Panc1 (cell line): ENCODE data around the gene LOXL4. TPM values are rescaled to one million over a fixed set of nuclear protein-coding genes. Genes with fewer than 3 reads are reported as not detected.

Experiments
- ATAC-seq: fragments of 200-7000 bp; cut with Tn5 transposase; 2 replicates; pipeline ENCODE4 v1.9.1; 2020; ENCODE audit warnings: mild to moderate bottlenecking, moderate library complexity
- BruUV-seq: library from RNA; stranded (reverse); fragments of 400-500 nt; replicated peaks from 2 replicates; lab custom pipeline; 2021; lab: Mats Ljungman, UMichigan
- CTCF ChIA-PET: fragments of 300-600 bp; sonication (Branson Sonifier 250); formaldehyde crosslinking; loops from one replicate; lab custom pipeline; 2022; ENCODE audit warnings: antibody characterized with exemption; lab: Charles Lee
- POLR2A ChIA-PET: fragments of 300-600 bp; sonication (Branson Sonifier 250); formaldehyde crosslinking; loops from one replicate; lab custom pipeline; 2022; ENCODE audit warnings: antibody characterized with exemption; lab: Charles Lee
- DNase-seq: peaks from one replicate; pipeline ENCODE4 v3.0.0-alpha.2; 2010; ENCODE audit warnings: low read depth, low spot score
- H3K27ac ChIP-seq: 2 replicates; pipeline ENCODE4 v1.5.1; 2011; ENCODE audit warnings: mild to moderate bottlenecking, low read length, inconsistent platforms
- H3K27me3 ChIP-seq: fragments of 200-500 bp; sonication (Bioruptor generic); 2 replicates; pipeline ENCODE4 v1.6.0; 2014; ENCODE audit warnings: low read length, inconsistent platforms; ENCODE audit not compliant: control insufficient read depth, insufficient read depth
- H3K36me3 ChIP-seq: fragments of 200-500 bp; sonication (Bioruptor generic); 2 replicates; pipeline ENCODE4 v1.5.1; 2014; ENCODE audit warnings: inconsistent platforms, mild to moderate bottlenecking, low read length, moderate library complexity; ENCODE audit not compliant: control insufficient read depth, insufficient read depth
- H3K4me1 ChIP-seq: 2 replicates; pipeline ENCODE4 v1.5.1; 2011; ENCODE audit warnings: inconsistent platforms, mild to moderate bottlenecking, low read length, moderate library complexity; ENCODE audit not compliant: control insufficient read depth, insufficient read depth
- H3K4me3 ChIP-seq, 2 experiments: 2 replicates each; pipeline ENCODE4 v1.5.1; 2011 to 2012; ENCODE audit warnings: low read depth in 2 of 2, low read length in 2 of 2, mild to moderate bottlenecking in 2 of 2, inconsistent platforms in 1 of 2, moderate library complexity in 1 of 2
- H3K9me3 ChIP-seq: fragments of 200-500 bp; sonication (Bioruptor generic); 2 replicates; pipeline ENCODE4 v1.5.1; 2014; ENCODE audit warnings: low read depth, mild to moderate bottlenecking, inconsistent platforms, low read length, moderate library complexity; ENCODE audit not compliant: control insufficient read depth, insufficient read depth
- POLR2AphosphoS5 ChIP-seq: IDR thresholded peaks from 2 replicates; pipeline ENCODE4 v1.6.1; 2012; ENCODE audit warnings: mild to moderate bottlenecking, low read depth, low read length, moderate library complexity
- SIN3A ChIP-seq: IDR thresholded peaks from 2 replicates; pipeline ENCODE4 v1.6.1; 2012; ENCODE audit warnings: low read depth, mild to moderate bottlenecking, low read length, moderate library complexity, borderline replicate concordance; ENCODE audit not compliant: insufficient read depth
- TCF7L2 ChIP-seq: IDR thresholded peaks from 2 replicates; pipeline ENCODE4 v1.6.1; 2011; ENCODE audit warnings: mild to moderate bottlenecking, low read depth, low read length, inconsistent platforms
- in situ Hi-C: cut with HindIII; loops from 2 replicates; pipeline ENCODE4 v1.10.0; 2016; ENCODE audit warnings: low sequenced_read_pairs, low pct_unique_long_range_greater_than_20kb
- intact Hi-C: fragments of 100-400 bp; cut with micrococcal nuclease; formaldehyde crosslinking; loops from one replicate; pipeline ENCODE4 v1.10.0; 2022; ENCODE audit not compliant: unreplicated experiment
- total RNA-seq: library from RNA; stranded (reverse); gene quantifications from one replicate; pipeline ENCODE4 v1.2.1, GENCODE V29; 2021; ENCODE audit not compliant: unreplicated experiment
- TF ChIP-seq, protein P1 (sequence below): fragments of 450-650 bp; IDR thresholded peaks from 2 replicates; pipeline ENCODE4 v1.5.1; 2017; ENCODE audit warnings: mild to moderate bottlenecking
- TF ChIP-seq, protein P2 (sequence below), 2 experiments: IDR thresholded peaks; 2 replicates each; pipeline ENCODE4 v1.6.1; 2011 to 2012; ENCODE audit warnings: low read depth in 2 of 2, control low read depth in 1 of 2, low read length in 1 of 2, mild to moderate bottlenecking in 1 of 2, moderate library complexity in 1 of 2; ENCODE audit not compliant: insufficient read depth in 1 of 2

LOXL4 gene
- total RNA-seq, 1 experiment from 2014 or later, result 17.7 TPM

DNA sequence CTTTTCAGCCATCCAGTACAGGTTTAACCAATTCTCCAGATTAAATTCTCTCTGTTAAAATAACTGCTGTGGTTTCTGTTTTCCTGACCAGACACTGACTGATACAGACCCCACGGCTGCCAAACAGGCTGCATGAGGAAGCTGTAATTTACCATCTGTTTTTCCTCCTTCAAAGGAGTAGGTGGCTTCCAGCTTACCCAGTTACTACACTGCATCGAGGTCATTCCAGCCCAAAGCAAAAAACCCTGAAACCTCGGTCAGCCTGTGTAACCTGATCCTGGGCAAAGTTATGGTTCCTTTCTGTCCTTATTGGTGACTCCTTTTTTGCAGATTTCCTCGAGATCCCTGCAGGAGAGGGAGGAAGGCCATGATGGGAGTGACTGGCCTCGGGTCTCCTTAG, 27.9 kb upstream of the LOXL4 start:
- intact Hi-C loops, result no loop called here
- no peak overlapping the region for H3K4me3 ChIP-seq
- H3K27ac ChIP-seq, result no peak overlapping the region
- H3K4me1 ChIP-seq, result no peaks in the 10 kb centered on the region
- TF ChIP-seq, protein P1, sequence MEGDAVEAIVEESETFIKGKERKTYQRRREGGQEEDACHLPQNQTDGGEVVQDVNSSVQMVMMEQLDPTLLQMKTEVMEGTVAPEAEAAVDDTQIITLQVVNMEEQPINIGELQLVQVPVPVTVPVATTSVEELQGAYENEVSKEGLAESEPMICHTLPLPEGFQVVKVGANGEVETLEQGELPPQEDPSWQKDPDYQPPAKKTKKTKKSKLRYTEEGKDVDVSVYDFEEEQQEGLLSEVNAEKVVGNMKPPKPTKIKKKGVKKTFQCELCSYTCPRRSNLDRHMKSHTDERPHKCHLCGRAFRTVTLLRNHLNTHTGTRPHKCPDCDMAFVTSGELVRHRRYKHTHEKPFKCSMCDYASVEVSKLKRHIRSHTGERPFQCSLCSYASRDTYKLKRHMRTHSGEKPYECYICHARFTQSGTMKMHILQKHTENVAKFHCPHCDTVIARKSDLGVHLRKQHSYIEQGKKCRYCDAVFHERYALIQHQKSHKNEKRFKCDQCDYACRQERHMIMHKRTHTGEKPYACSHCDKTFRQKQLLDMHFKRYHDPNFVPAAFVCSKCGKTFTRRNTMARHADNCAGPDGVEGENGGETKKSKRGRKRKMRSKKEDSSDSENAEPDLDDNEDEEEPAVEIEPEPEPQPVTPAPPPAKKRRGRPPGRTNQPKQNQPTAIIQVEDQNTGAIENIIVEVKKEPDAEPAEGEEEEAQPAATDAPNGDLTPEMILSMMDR, result no peak
- TF ChIP-seq TCF7L2 (no peak), SIN3A (no peak), POLR2AphosphoS5 (no peak)
- TF ChIP-seq, protein P2, sequence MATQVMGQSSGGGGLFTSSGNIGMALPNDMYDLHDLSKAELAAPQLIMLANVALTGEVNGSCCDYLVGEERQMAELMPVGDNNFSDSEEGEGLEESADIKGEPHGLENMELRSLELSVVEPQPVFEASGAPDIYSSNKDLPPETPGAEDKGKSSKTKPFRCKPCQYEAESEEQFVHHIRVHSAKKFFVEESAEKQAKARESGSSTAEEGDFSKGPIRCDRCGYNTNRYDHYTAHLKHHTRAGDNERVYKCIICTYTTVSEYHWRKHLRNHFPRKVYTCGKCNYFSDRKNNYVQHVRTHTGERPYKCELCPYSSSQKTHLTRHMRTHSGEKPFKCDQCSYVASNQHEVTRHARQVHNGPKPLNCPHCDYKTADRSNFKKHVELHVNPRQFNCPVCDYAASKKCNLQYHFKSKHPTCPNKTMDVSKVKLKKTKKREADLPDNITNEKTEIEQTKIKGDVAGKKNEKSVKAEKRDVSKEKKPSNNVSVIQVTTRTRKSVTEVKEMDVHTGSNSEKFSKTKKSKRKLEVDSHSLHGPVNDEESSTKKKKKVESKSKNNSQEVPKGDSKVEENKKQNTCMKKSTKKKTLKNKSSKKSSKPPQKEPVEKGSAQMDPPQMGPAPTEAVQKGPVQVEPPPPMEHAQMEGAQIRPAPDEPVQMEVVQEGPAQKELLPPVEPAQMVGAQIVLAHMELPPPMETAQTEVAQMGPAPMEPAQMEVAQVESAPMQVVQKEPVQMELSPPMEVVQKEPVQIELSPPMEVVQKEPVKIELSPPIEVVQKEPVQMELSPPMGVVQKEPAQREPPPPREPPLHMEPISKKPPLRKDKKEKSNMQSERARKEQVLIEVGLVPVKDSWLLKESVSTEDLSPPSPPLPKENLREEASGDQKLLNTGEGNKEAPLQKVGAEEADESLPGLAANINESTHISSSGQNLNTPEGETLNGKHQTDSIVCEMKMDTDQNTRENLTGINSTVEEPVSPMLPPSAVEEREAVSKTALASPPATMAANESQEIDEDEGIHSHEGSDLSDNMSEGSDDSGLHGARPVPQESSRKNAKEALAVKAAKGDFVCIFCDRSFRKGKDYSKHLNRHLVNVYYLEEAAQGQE (IDR thresholded peaks at IDR 0.05; ENCODE audit: insufficient read depth in 1 of 2, low read depth in 2 of 2, low read length in 1 of 2), result no peak
- ChIA-PET CTCF (interaction anchor here (1.4 kb wide), 1 partner anchor 13 kb away, joined by 6 read pairs; no protein-coding TSS in a partner anchor), POLR2A (no interaction called here)
- in situ Hi-C loops, result no loop called here
- no peak for ATAC-seq
- peaks cover 8% of the 10 kb centered on the region for H3K27me3 ChIP-seq
- H3K9me3 ChIP-seq, result no peaks in the 10 kb centered on the region
- no peaks in the 10 kb centered on the region for H3K36me3 ChIP-seq
- no TSS peak for BruUV-seq
- DNase-seq, result no peak

DNA sequence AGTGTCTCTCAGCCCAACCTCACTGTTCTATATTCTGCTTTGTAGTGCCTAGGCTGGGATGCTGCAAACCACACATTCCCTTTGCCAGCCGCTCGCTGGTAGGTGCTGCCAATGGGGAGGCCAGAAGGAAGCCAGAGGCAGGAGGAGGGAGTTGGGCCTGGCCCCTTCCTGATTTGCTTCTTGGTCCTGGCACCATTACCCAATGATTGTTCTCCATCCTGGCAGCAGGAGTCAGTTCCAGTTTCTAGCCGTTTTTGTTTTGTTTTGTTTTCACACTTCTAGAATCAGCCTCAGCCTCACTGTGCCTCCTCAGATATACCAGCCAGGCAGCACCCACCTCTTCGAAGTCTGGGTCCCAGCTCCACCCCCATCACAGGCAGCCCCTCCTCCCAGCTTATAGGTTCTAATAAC, 27.4 kb upstream of the LOXL4 start:
- POLR2A ChIA-PET, result no interaction called here
- TF ChIP-seq, protein P2 (IDR thresholded peaks at IDR 0.05; ENCODE audit: insufficient read depth in 1 of 2, low read depth in 2 of 2, low read length in 1 of 2), result no peak
- TF ChIP-seq TCF7L2 (no peak), POLR2AphosphoS5 (no peak), SIN3A (no peak)
- TF ChIP-seq, protein P1, result no peak
- intact Hi-C loops, result no loop called here
- peaks cover 8% of the 10 kb centered on the region for H3K27me3 ChIP-seq
- H3K36me3 ChIP-seq, result no peaks in the 10 kb centered on the region
- H3K27ac ChIP-seq, result no peak overlapping the region
- H3K4me1 ChIP-seq, result no peaks in the 10 kb centered on the region
- no peaks in the 10 kb centered on the region for H3K9me3 ChIP-seq
- in situ Hi-C loops, result no loop called here
- BruUV-seq, result no TSS peak
- DNase-seq (no peak), ATAC-seq (no peak)
- CTCF ChIA-PET, result no interaction called here
- no peak overlapping the region for H3K4me3 ChIP-seq
